HG02642 (cell line): ENCODE data around the gene NAALADL2.
"Not testable (repeated sequence)": the region's sequence is repeated elsewhere in the genome, so short reads cannot be mapped to it uniquely, and the experiment has no call there.

Source experiments
- ATAC-seq: cut with Tn5 transposase; IDR thresholded peaks from one replicate; pipeline ENCODE4 v1.9.1; 2021; ENCODE audit warnings: mild to moderate bottlenecking; ENCODE audit not compliant: unreplicated experiment, poor library complexity

NAALADL2 gene

GRCh38 chr3:175770426-175770825 lies 911.3 kb downstream of the NAALADL2 start:
- no peak for ATAC-seq

GRCh38 chr3:175777495-175777894 lies 918.4 kb downstream of the NAALADL2 start:
- no peak for ATAC-seq

DNA sequence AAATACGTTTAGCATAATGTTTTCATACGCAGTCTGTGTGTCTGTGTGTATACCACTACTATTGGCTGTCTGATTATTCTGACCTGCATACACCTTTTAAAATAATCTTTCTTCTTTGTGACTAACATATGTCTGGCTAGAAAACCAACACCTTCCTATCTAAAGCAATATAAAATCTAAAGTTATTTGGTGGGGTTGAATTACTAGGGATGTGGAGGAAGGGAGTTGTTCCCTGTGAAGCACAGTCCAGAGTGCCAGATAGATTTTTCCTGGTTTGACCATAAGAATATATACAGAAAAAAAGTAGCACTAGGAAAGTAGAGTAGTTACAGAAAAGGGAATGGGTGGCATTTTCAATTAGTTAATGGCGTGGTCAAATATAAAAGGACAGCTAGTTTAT lies 918.8 kb downstream of the NAALADL2 start:
- no peak for ATAC-seq

DNA sequence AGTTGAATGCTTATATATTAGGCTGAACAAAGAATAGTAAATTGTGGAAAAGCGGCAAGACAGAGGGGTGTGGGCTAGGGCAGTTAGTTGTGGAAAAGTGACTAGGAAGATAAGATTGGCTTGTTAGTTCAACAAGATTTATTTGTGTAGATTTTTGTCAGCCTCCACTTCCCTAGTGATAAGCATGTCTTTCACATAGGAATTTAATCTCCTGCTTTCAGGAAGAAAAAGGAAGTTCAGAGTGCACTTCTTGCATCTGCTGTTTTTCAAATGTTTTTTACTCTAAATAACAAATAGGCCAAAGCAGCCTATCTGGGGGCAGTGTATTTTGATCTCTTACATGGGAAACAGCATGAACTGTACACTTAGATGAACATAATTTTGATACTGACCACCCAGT lies 919.9 kb downstream of the NAALADL2 start:
- ATAC-seq: no peak

DNA sequence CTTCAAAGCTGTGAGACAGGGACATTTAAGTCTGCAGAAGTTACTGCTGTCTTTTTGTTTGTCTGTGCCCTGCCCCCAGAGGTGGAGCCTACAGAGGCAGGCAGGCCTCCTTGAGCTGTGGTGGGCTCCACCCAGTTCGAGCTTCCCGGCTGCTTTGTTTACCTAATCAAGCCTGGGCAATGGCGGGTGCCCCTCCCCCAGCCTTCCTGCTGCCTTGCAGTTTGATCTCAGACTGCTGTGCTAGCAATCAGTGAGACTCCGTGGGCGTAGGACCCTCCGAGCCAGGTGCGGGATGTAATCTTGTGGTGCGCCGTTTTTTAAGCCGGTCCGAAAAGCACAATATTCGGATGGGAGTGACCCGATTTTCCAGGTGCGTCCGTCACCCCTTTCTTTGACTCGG lies 928.0 kb downstream of the NAALADL2 start:
- not testable (repeated sequence) for ATAC-seq

GRCh38 chr3:175792245-175792644 lies 933.1 kb downstream of the NAALADL2 start:
- ATAC-seq: no peak

DNA sequence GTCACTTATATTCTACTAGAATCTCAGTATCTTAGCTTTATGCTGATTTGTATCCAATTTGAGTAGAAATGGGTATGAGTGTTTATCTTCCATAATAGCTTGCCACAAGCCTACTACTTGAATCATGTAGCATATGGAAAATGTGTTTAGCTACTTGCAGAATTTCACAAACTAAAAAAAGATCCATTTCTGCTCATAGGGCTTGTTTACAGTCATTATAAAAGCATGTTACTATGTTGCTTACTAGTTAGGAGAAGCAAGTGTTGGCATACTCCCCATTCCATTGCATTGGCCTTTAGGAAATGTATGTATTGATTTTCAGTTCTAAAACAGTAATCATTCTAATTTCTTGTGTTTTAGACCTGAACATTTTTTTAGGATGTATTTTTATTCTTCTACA lies 939.2 kb downstream of the NAALADL2 start:
- ATAC-seq: no peak

DNA sequence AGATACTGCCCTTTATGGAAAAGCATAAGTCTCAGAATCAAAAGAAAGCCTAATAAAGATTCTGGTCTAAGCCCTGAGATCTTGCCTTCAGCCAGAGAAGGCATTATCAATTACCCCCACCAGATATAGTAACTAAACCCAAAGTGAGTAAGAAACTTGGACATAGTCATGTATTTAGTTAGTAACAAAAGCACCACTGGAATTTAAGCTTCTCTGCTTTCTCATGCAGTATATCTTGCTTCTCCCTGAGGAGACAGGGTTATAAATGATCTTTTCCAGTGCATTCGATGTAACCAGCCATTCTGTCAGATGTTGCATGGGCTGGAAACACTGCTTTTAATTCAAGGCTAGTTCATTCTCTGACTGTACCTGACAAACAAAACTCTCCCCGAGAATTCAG lies 946.7 kb downstream of the NAALADL2 start:
- no peak for ATAC-seq

GRCh38 chr3:175807175-175807574 lies 948.0 kb downstream of the NAALADL2 start:
- no peak for ATAC-seq

DNA sequence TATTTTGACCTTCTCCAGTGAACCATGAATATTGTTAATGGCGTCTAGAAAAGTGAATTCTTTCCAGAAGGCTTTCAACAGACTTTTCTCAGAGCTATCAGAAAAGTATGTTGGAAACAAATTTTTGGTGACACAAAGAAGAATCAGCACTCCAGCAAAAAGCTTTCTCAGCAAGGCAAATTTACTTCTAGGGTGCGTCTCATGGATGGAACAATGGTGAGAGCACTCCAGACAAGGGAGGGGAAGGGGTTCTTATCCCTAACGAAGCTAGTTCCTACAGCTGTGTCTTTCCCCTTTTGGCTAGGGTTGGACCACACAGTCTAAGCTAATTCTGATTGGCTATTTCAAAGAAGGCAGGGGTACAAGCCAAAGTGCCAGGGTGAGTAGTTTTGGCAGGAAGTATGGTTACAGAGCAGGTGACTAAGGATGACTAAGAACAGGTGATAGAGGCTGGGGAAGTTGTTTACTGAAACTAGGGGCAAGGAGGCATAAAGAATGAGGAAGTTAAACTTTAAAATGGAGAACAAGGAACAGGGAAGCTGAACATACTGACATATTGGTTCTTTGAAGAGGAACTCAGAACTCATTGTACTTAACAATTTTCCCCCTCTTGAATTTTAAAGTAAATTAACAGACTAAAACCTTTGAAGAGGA lies 959.8 kb downstream of the NAALADL2 start:
- no peak for ATAC-seq

DNA sequence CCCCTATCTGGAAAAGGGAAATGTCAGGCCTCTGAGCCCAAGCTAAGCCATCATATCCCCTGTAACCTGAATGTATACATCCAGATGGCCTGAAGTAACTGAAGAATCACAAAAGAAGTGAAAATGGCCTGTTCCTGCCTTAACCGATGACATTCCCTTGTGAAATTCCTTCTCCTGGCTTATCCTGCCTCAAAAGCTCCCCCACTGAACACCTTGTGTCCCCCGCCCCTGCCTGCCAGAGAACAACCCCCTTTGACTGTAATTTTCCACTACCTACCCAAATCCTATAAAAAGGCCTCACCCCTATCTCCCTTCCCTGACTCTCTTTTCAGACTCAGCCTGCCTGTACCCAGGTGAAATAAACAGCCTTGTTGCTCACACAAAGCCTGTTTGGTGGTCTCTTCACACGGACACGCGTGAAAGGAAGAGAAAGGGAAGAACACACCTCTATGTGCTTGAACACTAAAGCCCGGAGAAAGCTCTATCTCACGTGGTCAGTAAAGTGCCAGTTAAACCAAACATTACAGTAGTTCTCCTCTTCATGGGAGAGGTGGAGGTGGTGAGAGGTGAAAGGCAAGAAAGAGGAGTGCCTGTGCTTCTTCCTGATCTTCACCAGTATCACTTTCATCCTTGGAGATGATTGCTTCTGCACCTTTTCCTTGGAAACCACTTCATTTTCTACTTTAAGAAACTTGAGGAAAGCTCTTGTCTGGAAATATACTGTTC lies 963.8 kb downstream of the NAALADL2 start:
- not testable (repeated sequence) for ATAC-seq

- ATAC-seq: not testable (repeated sequence)
These were observed 966.0 kb downstream of the NAALADL2 start for GRCh38 chr3:175825016-175825580.

DNA sequence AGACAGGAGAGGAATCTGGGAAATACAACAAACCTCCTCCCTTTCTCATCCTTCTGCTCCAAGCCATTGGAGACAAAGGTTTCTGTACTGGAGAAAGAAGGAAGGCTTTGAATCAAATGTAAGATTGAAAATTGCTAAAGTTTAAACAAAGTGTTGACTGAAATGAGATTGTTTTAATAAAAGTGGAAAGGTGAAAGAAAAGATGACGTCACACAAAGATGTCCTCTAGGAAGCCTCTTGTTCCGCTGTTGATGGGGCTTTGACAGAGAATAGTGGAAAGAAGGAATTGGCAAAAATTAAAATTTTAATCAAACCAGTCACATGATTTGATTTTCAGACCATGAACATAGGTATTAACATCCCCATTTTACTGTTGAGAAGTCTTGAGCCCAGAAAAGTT lies 967.6 kb downstream of the NAALADL2 start:
- no peak for ATAC-seq

DNA sequence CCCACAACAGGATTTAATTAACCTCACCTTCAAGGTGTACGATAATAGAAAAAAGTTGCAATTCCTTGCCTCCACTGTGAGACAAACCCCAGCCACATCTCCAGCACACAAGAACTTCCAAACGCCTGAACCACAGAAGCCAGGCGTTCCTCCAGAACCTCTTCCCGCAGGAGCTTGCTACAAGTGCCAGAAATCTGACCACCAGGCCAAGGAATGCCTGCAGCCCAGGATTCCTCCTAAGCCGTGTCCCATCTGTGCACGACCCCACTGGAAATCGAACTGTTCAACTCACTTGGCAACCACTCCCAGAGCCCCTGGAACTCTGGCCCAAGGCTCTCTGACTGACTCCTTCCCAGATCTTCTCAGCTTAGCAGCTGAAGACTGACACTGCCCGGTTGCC lies 970.7 kb downstream of the NAALADL2 start:
- ATAC-seq: not testable (repeated sequence)

- ATAC-seq: not testable (repeated sequence)
These were observed 976.6 kb downstream of the NAALADL2 start for GRCh38 chr3:175835763-175836162.

DNA sequence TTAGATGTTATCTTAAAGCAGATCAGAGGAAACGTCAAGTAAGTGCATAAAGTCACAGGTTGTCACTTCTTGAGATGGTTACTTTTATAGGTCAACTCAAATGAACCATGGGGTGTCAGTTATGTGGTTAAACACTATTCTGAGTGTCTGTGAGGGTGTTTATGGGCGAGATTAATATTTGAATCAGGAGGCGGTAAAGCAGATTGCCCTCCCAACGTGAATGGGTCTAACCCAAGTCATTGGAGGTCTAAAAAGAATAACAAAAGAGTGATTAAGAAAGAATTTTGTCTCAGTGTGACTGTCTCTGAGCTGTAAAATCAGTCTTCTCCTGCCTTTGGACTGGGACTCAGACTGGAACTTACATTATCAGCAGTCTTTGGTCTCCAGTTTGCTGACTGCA lies 977.5 kb downstream of the NAALADL2 start:
- no peak for ATAC-seq

- no peak for ATAC-seq
These were observed 978.8 kb downstream of the NAALADL2 start for GRCh38 chr3:175837962-175838361.

- no peak for ATAC-seq
These were observed 980.4 kb downstream of the NAALADL2 start for GRCh38 chr3:175839366-175840005.

GRCh38 chr3:175851541-175851940 lies 992.4 kb downstream of the NAALADL2 start:
- ATAC-seq: no peak

DNA sequence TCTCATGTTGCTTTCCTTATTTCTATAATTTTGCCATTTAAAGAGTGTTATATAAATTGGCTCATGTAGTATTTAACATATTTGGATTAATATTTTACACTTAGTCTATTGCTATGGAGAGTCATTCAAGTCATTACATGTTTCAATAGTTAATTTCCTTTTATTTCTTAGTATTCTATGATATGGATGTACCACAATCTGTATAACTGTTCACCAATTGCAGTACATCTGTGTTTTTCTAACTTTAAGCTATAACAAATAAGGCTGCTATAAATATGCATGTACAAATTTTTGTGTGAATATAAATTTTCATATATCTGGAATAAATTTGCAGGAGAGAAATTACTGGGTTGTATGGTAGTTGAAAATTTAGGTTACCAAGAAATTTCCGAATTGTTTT lies 993.4 kb downstream of the NAALADL2 start:
- no peak for ATAC-seq

GRCh38 chr3:175857666-175858270 lies 998.6 kb downstream of the NAALADL2 start:
- ATAC-seq: no peak
